ENCODE results near the gene FBF1.
A peak's percentile ranks its signal among the peaks of the same experiment; 100 is the strongest.
"Not testable (repeated sequence)": the region's sequence is repeated elsewhere in the genome, so short reads cannot be mapped to it uniquely, and the experiment has no call there.

The FBF1 gene

GRCh38 chr17:75874323-75875181 lies 66.3 kb downstream of the FBF1 start:
- DNase-seq: no peak

DNA sequence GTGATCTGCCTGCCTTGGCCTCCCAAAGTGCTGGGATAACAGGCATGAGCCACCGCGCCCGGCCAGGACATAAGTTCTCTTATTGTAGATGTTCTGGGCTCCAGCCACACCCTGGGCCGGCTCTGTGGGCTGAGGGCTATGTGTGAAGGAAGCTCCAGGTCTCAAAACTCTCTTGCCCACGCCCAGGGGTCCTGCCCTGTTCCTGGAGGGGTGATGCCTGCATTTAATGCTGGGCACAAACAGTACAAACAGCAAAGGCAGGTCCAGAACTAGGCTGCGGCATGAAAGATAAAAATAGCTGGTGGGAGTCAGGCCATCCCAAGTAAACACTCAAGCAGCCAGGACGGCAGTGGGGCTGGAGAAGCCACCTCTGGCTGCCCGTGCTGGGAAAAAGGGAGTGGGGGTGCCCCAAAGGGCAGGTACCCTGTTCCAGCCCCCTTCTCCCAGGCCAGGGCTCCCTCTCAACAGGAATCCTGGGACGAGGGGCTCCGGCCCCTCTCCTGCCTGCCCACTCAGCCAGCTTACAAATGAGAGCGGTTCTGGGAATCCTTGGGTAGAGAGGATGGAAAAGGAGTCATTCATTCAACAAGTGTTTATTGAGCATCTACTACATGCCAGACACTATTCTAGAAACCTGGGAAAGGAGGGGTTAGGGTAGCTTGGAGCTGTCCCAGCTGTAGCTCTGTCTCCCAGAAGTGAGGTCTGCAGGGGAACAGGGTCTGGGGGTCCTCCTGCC lies 67.1 kb downstream of the FBF1 start:
- no peak for DNase-seq

DNA sequence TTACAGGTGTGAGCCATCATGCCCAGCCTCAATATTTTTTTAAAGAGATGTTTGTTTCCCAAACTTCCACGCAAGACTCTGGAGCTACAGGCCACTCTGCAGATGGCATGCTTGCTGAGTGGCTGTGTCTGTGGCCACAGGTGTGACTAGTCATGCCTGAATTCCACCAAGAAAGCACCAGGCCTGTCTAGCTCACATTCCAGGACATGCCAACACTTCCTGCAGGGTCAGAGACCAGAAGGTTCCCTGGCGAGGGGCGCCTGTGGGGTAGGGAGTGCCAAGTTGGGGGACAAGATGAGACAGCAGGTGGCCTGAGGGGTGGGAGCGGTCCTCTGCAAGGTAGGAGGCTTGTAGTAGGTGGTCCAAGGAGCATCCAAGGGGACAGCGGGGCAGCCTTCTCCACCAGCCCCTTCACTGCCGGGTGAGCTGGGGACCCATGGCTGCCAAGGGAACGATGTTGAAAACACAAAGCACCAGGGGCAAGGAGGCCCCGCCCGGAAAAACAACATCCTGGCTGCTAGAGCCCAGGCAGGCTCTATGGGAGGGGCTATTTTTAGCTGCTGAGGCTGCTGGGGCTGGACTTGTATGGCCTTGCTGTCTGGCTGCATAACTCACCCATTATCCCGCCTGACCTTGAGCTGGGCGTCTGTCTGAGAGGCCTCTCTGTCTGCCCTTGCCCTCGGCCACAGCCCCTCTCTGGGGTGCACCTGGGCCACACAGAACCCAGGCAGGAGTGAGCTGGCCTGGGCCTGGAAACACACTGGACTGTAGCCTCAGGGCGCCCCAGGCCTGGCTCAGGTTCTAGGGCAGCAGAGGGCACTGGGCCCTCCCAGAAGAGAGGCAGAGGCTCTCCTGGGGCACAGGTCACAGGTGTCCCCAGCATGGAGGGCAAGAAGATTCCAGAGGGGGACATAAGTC lies 68.1 kb downstream of the FBF1 start:
- peak; percentile 29 for DNase-seq

DNA sequence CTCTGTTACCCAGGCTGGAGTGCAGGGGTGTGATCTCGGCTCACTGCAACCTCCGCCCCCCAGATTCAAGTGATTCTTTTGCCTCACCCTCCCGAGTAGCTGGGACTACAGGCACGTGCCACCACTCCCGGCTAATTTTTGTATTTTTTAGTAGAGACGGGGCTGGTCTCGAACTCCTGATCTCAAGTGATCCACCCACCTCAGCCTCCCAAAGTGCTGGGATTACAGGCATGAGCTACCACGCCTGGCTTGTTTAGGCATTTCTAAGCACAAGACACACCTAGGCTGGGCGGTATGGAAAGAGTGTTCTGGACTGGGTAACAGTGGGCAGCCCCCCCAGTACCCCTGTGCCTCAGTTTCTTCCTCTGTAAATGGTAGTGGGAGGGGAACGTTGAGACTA lies 70.6 kb downstream of the FBF1 start:
- not testable (repeated sequence) for DNase-seq

DNA sequence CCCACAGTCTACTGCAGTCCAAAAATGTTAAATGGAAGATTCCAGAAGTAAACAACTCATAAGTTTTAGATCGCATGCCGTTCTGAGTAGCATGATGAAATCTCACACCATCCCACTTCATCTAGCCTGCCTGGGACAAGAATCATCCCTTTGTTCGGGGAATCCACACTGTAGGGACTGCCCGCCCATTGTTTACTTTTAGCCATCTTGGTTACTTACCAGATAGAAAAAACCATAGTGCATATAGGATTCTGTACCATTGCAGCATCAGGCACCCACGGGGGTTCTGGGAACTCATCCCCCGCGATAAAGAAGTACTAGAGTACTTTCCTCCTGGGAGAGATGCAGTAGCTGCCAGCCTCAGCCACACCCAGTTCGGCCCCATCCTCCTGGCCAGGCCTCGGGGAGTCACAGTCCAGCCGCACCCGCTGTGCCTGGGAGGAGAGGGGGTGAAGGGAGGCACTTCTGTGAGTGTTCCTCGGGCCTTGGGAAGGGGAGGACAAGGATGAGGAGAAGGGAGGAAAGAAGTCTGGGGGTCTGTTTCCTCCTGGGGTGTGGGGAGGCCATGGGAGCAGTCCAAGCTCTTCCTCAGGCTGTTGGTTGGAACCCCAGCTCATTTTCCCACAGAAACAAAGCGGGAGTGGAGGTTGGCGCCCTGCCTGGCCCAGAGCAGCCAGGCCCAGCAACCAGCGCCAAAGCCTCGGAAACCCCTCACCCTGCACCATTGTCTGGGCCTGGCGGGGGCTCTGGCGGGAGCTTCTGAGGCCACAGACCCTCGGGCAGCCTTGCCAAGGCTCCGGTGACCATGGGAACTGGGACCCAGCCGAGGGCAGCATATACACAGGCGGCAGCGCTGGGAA lies 71.3 kb downstream of the FBF1 start:
- DNase-seq: no peak

DNA sequence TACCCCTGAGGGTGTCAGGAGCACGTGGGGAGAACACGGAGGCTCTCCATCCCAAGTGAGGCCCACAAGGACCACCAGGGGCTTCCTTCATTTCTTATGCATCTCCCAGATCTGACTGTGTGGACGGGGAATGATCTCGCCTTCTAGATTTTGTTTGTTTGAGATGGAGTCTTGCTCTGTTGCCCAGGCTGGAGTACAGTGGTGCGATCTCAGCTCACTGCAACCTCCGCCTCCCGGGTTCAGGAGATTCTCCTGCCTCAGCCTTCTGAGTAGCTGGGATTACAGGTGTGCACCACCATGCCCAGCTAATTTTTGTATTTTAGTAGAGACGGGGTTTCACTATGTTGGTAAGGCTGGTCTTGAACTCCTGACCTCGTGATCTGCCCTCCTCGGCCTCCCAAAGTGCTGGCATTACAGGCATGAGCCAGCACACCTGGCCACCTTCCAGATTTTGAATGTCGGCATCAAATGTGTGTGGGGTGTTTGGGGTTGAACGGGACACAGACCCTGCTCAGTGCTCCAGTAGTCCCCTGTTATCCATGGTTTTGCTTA lies 72.0 kb downstream of the FBF1 start:
- not testable (repeated sequence) for DNase-seq

DNA sequence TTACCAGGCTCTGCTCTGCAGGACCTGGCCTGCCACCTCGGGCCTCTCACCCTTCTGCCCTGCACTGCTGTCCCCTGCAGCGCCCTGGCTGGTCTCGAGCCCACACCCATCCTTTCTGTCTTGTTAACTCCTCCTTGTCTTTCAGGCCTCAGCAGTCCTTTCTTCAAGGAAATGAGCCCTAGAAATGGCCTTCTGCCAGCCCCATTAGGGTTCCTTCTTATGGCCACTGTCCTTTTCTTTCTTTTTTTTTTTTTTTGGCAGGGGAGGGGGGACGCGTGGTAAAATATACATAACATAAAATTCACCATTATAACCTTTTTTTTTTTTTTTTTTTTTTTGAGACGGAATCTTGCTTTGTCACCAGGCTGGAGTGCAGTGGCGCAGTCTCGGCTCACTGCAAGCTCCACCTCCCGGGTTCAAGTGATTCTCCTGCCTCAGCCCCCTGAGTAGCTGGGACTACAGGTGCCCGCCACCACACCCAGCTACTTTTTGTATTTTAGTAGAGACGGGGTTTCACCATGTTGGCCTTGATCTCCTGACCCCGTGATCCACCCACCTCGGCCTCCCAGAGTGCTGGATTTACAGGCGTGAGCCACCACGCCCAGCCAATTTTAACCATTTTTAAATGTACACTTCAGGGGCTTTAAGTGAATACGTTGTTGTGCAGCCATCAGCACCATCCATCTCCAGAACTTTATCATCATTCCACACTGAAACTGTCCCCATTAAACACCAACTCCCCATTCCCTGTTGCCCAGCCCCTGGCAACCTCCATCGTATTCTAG lies 75.2 kb downstream of the FBF1 start:
- not testable (repeated sequence) for DNase-seq

GRCh38 chr17:75864887-75865286 lies 76.0 kb downstream of the FBF1 start:
- DNase-seq: not testable (repeated sequence)

- no peak for DNase-seq
Observed at GRCh38 chr17:75864448-75864871, 76.4 kb downstream of the FBF1 start.

DNA sequence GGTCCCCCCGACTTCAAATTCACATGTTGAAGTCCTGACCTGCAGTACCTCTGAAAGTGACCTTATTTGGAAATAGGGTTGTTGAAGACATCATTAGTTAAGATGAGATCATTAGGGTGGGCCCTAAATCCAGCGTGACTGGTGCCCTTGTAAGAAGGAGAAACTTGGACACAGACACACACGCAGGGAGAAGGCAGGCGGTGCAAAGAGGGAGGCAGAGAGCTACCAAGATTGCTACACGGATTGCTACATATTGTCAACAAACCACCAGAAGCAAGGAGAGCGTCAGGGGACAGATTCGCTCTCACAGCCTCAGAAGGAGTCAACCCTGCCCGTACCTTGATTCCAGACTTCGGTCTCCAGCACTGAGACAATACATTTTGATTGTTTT lies 78.9 kb downstream of the FBF1 start:
- DNase-seq: no peak
